ENCODE measurements around the gene ANXA6.

Gene ANXA6

DNA sequence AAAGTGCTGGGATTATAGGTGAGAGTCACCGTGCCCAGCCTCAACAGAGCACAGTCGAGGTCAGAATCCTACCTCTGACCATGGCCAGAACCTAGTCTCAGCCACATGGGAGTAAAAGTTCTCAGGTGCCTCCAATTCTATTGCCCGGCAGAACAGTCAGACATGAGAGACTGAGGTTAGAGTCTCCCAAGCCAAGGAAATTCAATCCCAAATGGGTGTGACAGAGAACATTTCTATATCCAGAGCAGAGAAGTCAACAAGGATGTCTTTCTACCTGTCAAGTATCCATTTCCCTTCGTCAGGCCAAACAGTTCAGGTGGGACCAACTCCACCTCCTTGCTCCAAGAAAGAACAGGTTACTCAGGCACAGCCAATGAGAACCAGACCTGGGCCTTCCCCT, 10.5 kb downstream of the ANXA6 start:
- H3K4me3 ChIP-seq (ENCODE audit: low read depth, low read length) = no peak overlapping the region
- H3K36me3 ChIP-seq = no peaks in the 10 kb centered on the region
- TF ChIP-seq, protein P1, sequence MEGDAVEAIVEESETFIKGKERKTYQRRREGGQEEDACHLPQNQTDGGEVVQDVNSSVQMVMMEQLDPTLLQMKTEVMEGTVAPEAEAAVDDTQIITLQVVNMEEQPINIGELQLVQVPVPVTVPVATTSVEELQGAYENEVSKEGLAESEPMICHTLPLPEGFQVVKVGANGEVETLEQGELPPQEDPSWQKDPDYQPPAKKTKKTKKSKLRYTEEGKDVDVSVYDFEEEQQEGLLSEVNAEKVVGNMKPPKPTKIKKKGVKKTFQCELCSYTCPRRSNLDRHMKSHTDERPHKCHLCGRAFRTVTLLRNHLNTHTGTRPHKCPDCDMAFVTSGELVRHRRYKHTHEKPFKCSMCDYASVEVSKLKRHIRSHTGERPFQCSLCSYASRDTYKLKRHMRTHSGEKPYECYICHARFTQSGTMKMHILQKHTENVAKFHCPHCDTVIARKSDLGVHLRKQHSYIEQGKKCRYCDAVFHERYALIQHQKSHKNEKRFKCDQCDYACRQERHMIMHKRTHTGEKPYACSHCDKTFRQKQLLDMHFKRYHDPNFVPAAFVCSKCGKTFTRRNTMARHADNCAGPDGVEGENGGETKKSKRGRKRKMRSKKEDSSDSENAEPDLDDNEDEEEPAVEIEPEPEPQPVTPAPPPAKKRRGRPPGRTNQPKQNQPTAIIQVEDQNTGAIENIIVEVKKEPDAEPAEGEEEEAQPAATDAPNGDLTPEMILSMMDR (IDR thresholded peaks at IDR 0.05; ENCODE audit: low read depth, low read length) = no peak
- H3K9me3 ChIP-seq = no peaks in the 10 kb centered on the region
- no peak for DNase-seq
- H3K27me3 ChIP-seq = no peaks in the 10 kb centered on the region
- H3K4me1 ChIP-seq = no peaks in the 10 kb centered on the region; the same call in 1 of the 2 replicates

DNA sequence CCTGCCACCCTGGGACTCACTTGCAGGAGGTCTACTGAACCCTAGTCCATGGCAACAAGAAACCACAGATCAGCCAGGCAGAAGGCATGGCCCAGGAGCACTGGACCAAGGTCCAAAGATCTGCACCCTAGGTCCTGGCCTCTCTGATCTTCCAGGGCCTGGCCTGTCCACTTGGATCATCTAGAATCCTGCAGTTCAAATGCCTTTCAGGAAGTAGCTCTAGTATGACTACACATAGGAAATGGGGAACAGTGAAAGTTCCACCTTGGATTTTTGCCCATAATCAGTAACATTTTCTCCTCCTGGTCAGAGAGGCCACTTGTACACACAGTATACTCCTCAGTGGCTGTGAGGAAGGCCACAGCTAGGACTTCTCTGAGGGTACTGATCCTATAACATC, 11.5 kb downstream of the ANXA6 start:
- Histone ChIP-seq H3K36me3 (no peaks in the 10 kb centered on the region; the same call in 1 of the 2 replicates), H3K27me3 (no peaks in the 10 kb centered on the region), H3K4me3 (ENCODE audit: low read depth, low read length) (no peak overlapping the region), H3K4me1 (no peaks in the 10 kb centered on the region; the same call in 1 of the 2 replicates), H3K9me3 (no peaks in the 10 kb centered on the region)
- DNase-seq = no peak
- TF ChIP-seq, protein P1 (IDR thresholded peaks at IDR 0.05; ENCODE audit: low read depth, low read length) = no peak

DNA sequence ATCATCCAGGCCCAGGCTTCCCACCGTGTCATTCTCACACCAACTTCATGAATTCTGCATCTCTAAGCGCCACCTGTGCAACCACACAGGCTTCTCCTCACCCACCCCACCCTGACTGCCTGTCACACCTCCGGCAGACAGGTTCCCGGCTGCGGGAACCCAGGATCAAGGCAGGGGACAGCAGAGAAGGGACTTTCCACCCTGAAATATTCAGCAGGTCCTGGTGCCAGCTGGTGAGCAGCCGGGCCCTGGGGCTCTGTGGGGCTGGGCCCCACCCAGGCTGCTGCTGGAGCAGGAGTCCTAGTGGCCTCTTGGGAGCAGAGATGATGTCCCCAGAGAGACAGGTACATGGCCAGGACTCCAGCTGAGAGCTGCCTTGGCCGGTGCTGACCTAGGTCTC, 12.7 kb downstream of the ANXA6 start:
- H3K27me3 ChIP-seq = no peaks in the 10 kb centered on the region
- H3K36me3 ChIP-seq = no peaks in the 10 kb centered on the region; the same call in 1 of the 2 replicates
- no peak for DNase-seq
- H3K4me3 ChIP-seq (ENCODE audit: low read depth, low read length) = no peak overlapping the region
- no peaks in the 10 kb centered on the region for H3K4me1 ChIP-seq
- TF ChIP-seq, protein P1 (IDR thresholded peaks at IDR 0.05; ENCODE audit: low read depth, low read length) = no peak
- no peaks in the 10 kb centered on the region for H3K9me3 ChIP-seq

DNA sequence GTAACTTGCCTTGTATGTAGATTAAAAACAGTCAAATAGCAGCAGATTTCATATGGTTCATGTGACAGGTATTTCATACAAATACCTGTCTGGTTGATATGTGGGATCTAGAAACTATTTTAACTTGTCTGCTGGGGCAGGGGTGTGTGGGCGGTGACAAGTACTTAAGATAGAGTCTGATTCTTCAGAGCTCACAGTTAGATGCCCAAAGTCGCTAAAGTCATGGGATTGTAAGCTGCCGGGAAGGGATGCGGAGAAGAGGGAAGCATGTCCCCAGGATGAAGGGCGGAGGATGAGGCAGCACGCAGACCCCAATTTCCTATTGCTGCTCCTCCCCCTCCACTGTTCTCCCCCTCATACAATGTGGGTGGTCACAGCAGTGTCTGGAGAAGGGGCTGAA, 13.3 kb downstream of the ANXA6 start:
- TF ChIP-seq, protein P1 (IDR thresholded peaks at IDR 0.05; ENCODE audit: low read depth, low read length) = no peak
- no peaks in the 10 kb centered on the region; the same call in 1 of the 2 replicates for H3K36me3 ChIP-seq
- no peaks in the 10 kb centered on the region for H3K4me1 ChIP-seq
- H3K4me3 ChIP-seq (ENCODE audit: low read depth, low read length) = no peak overlapping the region
- H3K9me3 ChIP-seq = no peaks in the 10 kb centered on the region
- H3K27me3 ChIP-seq = no peaks in the 10 kb centered on the region
- DNase-seq = no peak

DNA sequence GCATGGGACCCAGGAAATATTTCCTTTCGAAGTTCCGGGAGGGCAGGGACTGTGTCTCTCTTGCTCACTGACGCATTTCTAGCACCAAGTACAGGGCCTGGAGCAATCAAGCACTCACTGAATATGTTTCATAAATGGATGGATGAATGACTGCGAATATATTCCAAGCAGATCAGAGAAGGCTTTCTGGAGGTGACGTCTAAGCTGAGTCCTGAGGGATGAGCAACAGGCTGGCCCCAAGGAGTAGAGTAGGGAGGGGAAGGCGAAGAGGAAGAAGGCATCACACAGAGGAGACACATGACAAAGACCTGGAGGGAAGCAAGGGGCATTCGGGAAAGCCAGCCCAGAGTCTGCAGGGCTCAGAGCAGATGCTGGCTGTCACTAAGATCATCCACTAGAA, 13.9 kb downstream of the ANXA6 start:
- no peak for DNase-seq
- H3K4me1 ChIP-seq = no peaks in the 10 kb centered on the region
- no peaks in the 10 kb centered on the region for H3K27me3 ChIP-seq
- no peak overlapping the region for H3K4me3 ChIP-seq (ENCODE audit: low read depth, low read length)
- peaks cover under 1% of the 10 kb centered on the region for H3K36me3 ChIP-seq
- TF ChIP-seq, protein P1 (IDR thresholded peaks at IDR 0.05; ENCODE audit: low read depth, low read length) = no peak
- no peaks in the 10 kb centered on the region for H3K9me3 ChIP-seq

DNA sequence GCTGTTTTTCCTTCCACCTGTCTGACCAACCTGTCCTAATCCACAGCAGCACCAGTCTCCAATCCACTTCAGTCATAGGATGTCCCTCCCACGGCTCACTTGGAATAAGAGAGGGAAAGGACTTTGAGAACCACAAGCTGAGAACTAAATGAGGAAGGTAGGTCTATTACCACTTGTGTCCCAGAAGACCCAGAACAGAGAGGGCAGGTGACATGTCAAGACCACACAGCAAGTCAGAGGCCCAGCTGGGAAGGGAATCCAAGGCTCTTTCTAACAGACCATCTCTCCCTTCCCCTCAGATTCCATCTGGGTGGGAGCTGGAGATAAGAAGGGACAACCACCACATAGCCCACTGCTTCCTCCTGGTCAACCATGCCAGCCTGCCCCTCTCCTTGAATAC, 14.6 kb downstream of the ANXA6 start:
- H3K27me3 ChIP-seq = no peaks in the 10 kb centered on the region
- TF ChIP-seq, protein P1 (IDR thresholded peaks at IDR 0.05; ENCODE audit: low read depth, low read length) = no peak
- peaks cover 8% of the 10 kb centered on the region for H3K36me3 ChIP-seq
- H3K4me1 ChIP-seq = no peaks in the 10 kb centered on the region
- H3K9me3 ChIP-seq = no peaks in the 10 kb centered on the region
- no peak for DNase-seq
- no peak overlapping the region for H3K4me3 ChIP-seq (ENCODE audit: low read depth, low read length)

Measured in BE2C (cell line).